HepG2 (cell line): ENCODE measurements around the gene SLC5A10.

Experiments used
- CTCF ChIP-seq: sonication (generic); formaldehyde crosslinking; IDR thresholded peaks from 2 replicates; pipeline ENCODE4 v1.5.0; 2020; ENCODE audit warnings: mild to moderate bottlenecking, missing genetic modification reagents, moderate library complexity
- DPF2 ChIP-seq: sonication (generic); formaldehyde crosslinking; IDR thresholded peaks from 2 replicates; pipeline ENCODE4 v1.4.0; 2020; ENCODE audit warnings: mild to moderate bottlenecking, low read depth, missing genetic modification reagents, borderline replicate concordance
- KLF6 ChIP-seq: IDR thresholded peaks from 2 replicates; pipeline ENCODE4 v1.8.0; 2016; ENCODE audit warnings: missing biosample characterization, missing genetic modification reagents
- PAF1 ChIP-seq: IDR thresholded peaks from 2 replicates; pipeline ENCODE4 v1.6.1; 2016; ENCODE audit warnings: missing genetic modification reagents, missing compliant biosample characterization
- POLR2A ChIP-seq, 2 experiments: IDR thresholded peaks; 2 replicates each; pipeline ENCODE4 v1.6.1; 2011; ENCODE audit warnings: low read depth in 2 of 2, low read length in 2 of 2, mild to moderate bottlenecking in 1 of 2, moderate library complexity in 1 of 2; ENCODE audit not compliant: insufficient read depth in 1 of 2
- SIX1 ChIP-seq: sonication (generic); formaldehyde crosslinking; IDR thresholded peaks from 2 replicates; pipeline ENCODE4 v1.4.0; 2020; ENCODE audit warnings: missing genetic modification reagents, borderline replicate concordance
- SMAD1 ChIP-seq: sonication (generic); formaldehyde crosslinking; IDR thresholded peaks from 2 replicates; pipeline ENCODE4 v1.4.0; 2020; ENCODE audit warnings: missing genetic modification reagents, low read depth, mild to moderate bottlenecking, borderline replicate concordance
- SP2 ChIP-seq: sonication (generic); formaldehyde crosslinking; IDR thresholded peaks from 2 replicates; pipeline ENCODE4 v1.5.1; 2020; ENCODE audit warnings: mild to moderate bottlenecking, missing genetic modification reagents
- SUZ12 ChIP-seq: fragments of 150-350 bp; IDR thresholded peaks from 2 replicates; pipeline ENCODE4 v1.6.1; 2014; ENCODE audit warnings: low read depth, low read length
- TCF12 ChIP-seq, 2 experiments: fragments of 450-650 bp in 1 of 2; sonication (generic) in 1 of 2; formaldehyde crosslinking in 1 of 2; IDR thresholded peaks; 2 replicates each; pipeline versions ENCODE4 v1.6.1 to v1.8.0; 2017 to 2022; ENCODE audit warnings: antibody characterized with exemption in 1 of 2, mild to moderate bottlenecking in 1 of 2, missing genetic modification reagents in 1 of 2, moderate library complexity in 1 of 2
- ZNF317 ChIP-seq: sonication (generic); formaldehyde crosslinking; IDR thresholded peaks from 2 replicates; pipeline ENCODE4 v1.5.0; 2020; ENCODE audit warnings: mild to moderate bottlenecking, missing genetic modification reagents
- ZNF704 ChIP-seq: sonication (generic); formaldehyde crosslinking; IDR thresholded peaks from 2 replicates; pipeline ENCODE4 v1.8.1; 2023; ENCODE audit warnings: mild to moderate bottlenecking, inconsistent platforms, moderate library complexity, missing genetic modification reagents, borderline replicate concordance
- ZSCAN31 ChIP-seq: sonication (generic); formaldehyde crosslinking; IDR thresholded peaks from 2 replicates; pipeline ENCODE4 v1.5.0; 2020; ENCODE audit warnings: low read depth, mild to moderate bottlenecking, missing genetic modification reagents

- no peak for TF ChIP-seq DPF2 (CRISPR knock-in tag)
- TF ChIP-seq CTCF (CRISPR knock-in tag): no peak
- no peak for TF ChIP-seq ZNF704 (CRISPR knock-in tag)
- no peak for TF ChIP-seq KLF6
- TF ChIP-seq ZNF317 (CRISPR knock-in tag): no peak
- no peak for TF ChIP-seq SIX1
- TF ChIP-seq TCF12 (IDR thresholded peaks at IDR 0.05): no peak
- no peak for TF ChIP-seq TCF12 (CRISPR knock-in tag; IDR thresholded peaks at IDR 0.05)
- no peak for TF ChIP-seq SMAD1 (CRISPR knock-in tag)
- no peak for TF ChIP-seq SUZ12
- TF ChIP-seq SP2 (CRISPR knock-in tag): no peak
- no peak for TF ChIP-seq ZSCAN31
- TF ChIP-seq POLR2A (IDR thresholded peaks at IDR 0.05; ENCODE audit: insufficient read depth in 1 of 2, low read depth in 2 of 2, low read length in 2 of 2): no peak
- no peak for TF ChIP-seq PAF1 (CRISPR knock-in tag)
Observed at GRCh38 chr17:19017804-19018599, 66.0 kb downstream of the SLC5A10 start.
